Natural killer cell (primary cell): Measurements from ENCODE around the gene MARF1. TPM values are rescaled to one million over a fixed set of nuclear protein-coding genes. Genes with fewer than 3 reads are reported as not detected.
"Not testable (repeated sequence)": the region's sequence is repeated elsewhere in the genome, so short reads cannot be mapped to it uniquely, and the experiment has no call there.

ENCODE experiments used
- ATAC-seq, 3 donors: fragments of 150-1000 bp in 2 of 3; fragments of 200-7000 bp in 1 of 3; cut with Tn5 transposase; 1 replicate in 1 of 3; 2 replicates in 2 of 3; pipeline ENCODE4 v1.10.0; 2021; ENCODE audit warnings: mild to moderate bottlenecking in 2 of 3, moderate library complexity in 2 of 3
- DNase-seq, 2 donors: peaks; one replicate each; pipeline versions ENCODE4 v3.0.0 to v3.0.0-alpha.2; 2013 to 2021; ENCODE audit warnings: mixed read lengths in 1 of 2
- H3K27ac ChIP-seq: one replicate; pipeline ENCODE4 v1.5.1; 2013; ENCODE audit warnings: mild to moderate bottlenecking, low read length
- H3K27me3 ChIP-seq: one replicate; pipeline ENCODE4 v1.6.1; 2013; ENCODE audit warnings: low read length; ENCODE audit not compliant: control insufficient read depth, insufficient read depth
- H3K36me3 ChIP-seq: one replicate; pipeline ENCODE4 v1.6.1; 2013; ENCODE audit warnings: low read length; ENCODE audit not compliant: control insufficient read depth, insufficient read depth
- H3K4me1 ChIP-seq: one replicate; pipeline ENCODE4 v1.6.1; 2013; ENCODE audit warnings: low read length; ENCODE audit not compliant: control insufficient read depth, insufficient read depth
- H3K4me3 ChIP-seq: one replicate; pipeline ENCODE4 v1.5.1; 2013; ENCODE audit warnings: low read length
- H3K9me3 ChIP-seq: one replicate; pipeline ENCODE4 v1.6.1; 2013; ENCODE audit warnings: low read length; ENCODE audit not compliant: control insufficient read depth, insufficient read depth
- H3K27ac Mint-ChIP-seq, 2 donors: one replicate each; pipeline ENCODE4 v1.8.0; 2022; ENCODE audit warnings: mild to moderate bottlenecking in 2 of 2, mixed read lengths in 2 of 2, moderate library complexity in 1 of 2
- H3K27me3 Mint-ChIP-seq, 2 donors: one replicate each; pipeline ENCODE4 v1.8.0; 2022; ENCODE audit warnings: low read depth in 2 of 2, mixed read lengths in 2 of 2
- H3K36me3 Mint-ChIP-seq: one replicate; pipeline ENCODE4 v1.8.0; 2022; ENCODE audit warnings: mixed read lengths
- H3K4me1 Mint-ChIP-seq, 2 donors: one replicate each; pipeline ENCODE4 v1.8.0; 2022; ENCODE audit warnings: mixed read lengths in 2 of 2
- H3K4me3 Mint-ChIP-seq: one replicate; pipeline ENCODE4 v1.8.0; 2022; ENCODE audit warnings: mild to moderate bottlenecking, moderate library complexity, mixed read lengths
- H3K9me3 Mint-ChIP-seq, 2 donors: one replicate each; pipeline ENCODE4 v1.8.0; 2022; ENCODE audit warnings: mixed read lengths in 2 of 2
- WGBS: methylation state at CpG from one replicate; pipeline ENCODE4 v1.1.7; 2013; ENCODE audit warnings: missing lambda C conversion rate; ENCODE audit not compliant: insufficient coverage; 5-methylcytosine and 5-hydroxymethylcytosine counted together
- intact Hi-C: fragments of 100-400 bp; cut with micrococcal nuclease; formaldehyde crosslinking; loops from one replicate; pipeline ENCODE4 v1.14.2; 2022
- total RNA-seq, 4 donors: library from RNA; stranded (reverse); fragments of 120-200 nt in 1 of 4; gene quantifications; one replicate each; pipeline versions ENCODE4 v1.2.3 to v1.2.4, GENCODE V29; 2013 to 2022
- TF ChIP-seq, protein P1 (sequence below): fragments of 200-600 bp; IDR thresholded peaks from one replicate; pipeline ENCODE4 v1.8.0; 2022; ENCODE audit warnings: antibody characterized with exemption

MARF1 gene
- total RNA-seq, 3 donors from 2014 or later (not counting 1 experiment from before 2014, with no cell fraction given) = 127 to 149 (median 140) TPM

GRCh38 chr16:15677447-15677846 is 34.5 kb upstream of the MARF1 start:
- Mint-ChIP-seq H3K9me3 (no peaks in the 10 kb centered on the region), H3K27me3 (no peaks in the 10 kb centered on the region), H3K36me3 (peaks cover 7% of the 10 kb centered on the region), H3K4me3 (no peak overlapping the region), H3K27ac (peak overlapping the region in 1 of 2 donors; percentile 68), H3K4me1 (peaks cover 36 to 52% of the 10 kb centered on the region in 2 donors)
- Histone ChIP-seq H3K27ac (no peak overlapping the region), H3K9me3 (no peaks in the 10 kb centered on the region), H3K27me3 (no peaks in the 10 kb centered on the region), H3K36me3 (peaks cover 39% of the 10 kb centered on the region), H3K4me3 (no peak overlapping the region), H3K4me1 (peaks cover 23% of the 10 kb centered on the region)
- no peak for DNase-seq
- WGBS = 99% methylated on average over 5 of the region's 5 CpGs
- TF ChIP-seq, protein P1, sequence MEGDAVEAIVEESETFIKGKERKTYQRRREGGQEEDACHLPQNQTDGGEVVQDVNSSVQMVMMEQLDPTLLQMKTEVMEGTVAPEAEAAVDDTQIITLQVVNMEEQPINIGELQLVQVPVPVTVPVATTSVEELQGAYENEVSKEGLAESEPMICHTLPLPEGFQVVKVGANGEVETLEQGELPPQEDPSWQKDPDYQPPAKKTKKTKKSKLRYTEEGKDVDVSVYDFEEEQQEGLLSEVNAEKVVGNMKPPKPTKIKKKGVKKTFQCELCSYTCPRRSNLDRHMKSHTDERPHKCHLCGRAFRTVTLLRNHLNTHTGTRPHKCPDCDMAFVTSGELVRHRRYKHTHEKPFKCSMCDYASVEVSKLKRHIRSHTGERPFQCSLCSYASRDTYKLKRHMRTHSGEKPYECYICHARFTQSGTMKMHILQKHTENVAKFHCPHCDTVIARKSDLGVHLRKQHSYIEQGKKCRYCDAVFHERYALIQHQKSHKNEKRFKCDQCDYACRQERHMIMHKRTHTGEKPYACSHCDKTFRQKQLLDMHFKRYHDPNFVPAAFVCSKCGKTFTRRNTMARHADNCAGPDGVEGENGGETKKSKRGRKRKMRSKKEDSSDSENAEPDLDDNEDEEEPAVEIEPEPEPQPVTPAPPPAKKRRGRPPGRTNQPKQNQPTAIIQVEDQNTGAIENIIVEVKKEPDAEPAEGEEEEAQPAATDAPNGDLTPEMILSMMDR = no peak
- no peak for ATAC-seq
- intact Hi-C loops = no loop called here

GRCh38 chr16:15676506-15676905 is 33.6 kb upstream of the MARF1 start:
- TF ChIP-seq, protein P1 = no peak
- H3K9me3 Mint-ChIP-seq = no peaks in the 10 kb centered on the region
- Histone ChIP-seq H3K27ac (no peak overlapping the region), H3K4me3 (no peak overlapping the region), H3K36me3 (peaks cover 36% of the 10 kb centered on the region), H3K27me3 (no peaks in the 10 kb centered on the region), H3K9me3 (no peaks in the 10 kb centered on the region), H3K4me1 (peaks cover 31% of the 10 kb centered on the region)
- no peak for DNase-seq
- peaks cover 7% of the 10 kb centered on the region for H3K36me3 Mint-ChIP-seq
- peaks cover 44 to 59% of the 10 kb centered on the region in 2 donors for H3K4me1 Mint-ChIP-seq
- intact Hi-C loops = no loop called here
- 89% methylated on average over 10 of the region's 10 CpGs for WGBS
- H3K4me3 Mint-ChIP-seq = no peak overlapping the region
- peak overlapping the region; percentile 79 to 97 for H3K27ac Mint-ChIP-seq
- no peaks in the 10 kb centered on the region for H3K27me3 Mint-ChIP-seq
- ATAC-seq = no peak

GRCh38 chr16:15674571-15674970 is 31.6 kb upstream of the MARF1 start:
- no peak overlapping the region for H3K27ac ChIP-seq
- DNase-seq = no peak
- peaks cover 37% of the 10 kb centered on the region for H3K36me3 ChIP-seq
- TF ChIP-seq, protein P1 = no peak
- Mint-ChIP-seq H3K4me3 (peak overlapping the region; percentile 21), H3K36me3 (peaks cover 7% of the 10 kb centered on the region), H3K27me3 (no peaks in the 10 kb centered on the region), H3K9me3 (no peaks in the 10 kb centered on the region), H3K27ac (peak overlapping the region; percentile 95 to 97), H3K4me1 (peaks cover 46 to 52% of the 10 kb centered on the region in 2 donors)
- H3K27me3 ChIP-seq = no peaks in the 10 kb centered on the region
- no peaks in the 10 kb centered on the region for H3K9me3 ChIP-seq
- no peak for ATAC-seq
- intact Hi-C loops = no loop called here
- H3K4me3 ChIP-seq = no peak overlapping the region
- 98% methylated on average over 7 of the region's 7 CpGs for WGBS
- peaks cover 31% of the 10 kb centered on the region for H3K4me1 ChIP-seq

DNA sequence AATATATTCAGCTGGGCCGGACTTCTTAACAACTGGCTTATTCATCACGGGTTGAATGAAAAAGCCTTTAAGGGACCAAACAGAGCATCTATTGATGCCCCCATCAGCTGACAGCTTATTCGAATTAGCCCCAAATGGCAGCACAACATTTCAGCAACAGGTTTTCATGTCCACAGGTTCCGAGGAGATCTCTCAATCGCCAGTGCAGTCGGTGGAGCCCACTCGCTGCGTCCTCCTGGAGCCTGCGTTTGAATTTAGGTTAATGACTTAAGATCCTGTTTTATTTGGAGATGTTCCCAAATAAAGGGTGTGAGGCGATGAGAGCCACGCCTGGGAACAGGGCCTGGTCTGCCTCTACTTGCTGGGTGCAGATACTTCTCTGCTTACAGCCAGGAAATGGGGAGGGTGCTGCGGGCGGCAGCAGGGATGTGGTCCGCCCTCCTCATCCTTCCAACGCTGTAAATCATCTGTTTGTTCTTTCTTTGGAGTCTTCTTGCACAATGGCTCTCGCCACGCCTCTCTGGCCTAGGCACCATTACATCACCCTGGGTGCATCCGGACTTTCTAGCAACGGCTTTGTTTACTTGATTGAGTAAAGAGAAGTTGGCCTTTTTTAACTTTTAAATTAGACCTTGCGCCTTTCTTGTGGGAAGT is 29.7 kb upstream of the MARF1 start:
- H3K4me3 ChIP-seq = peak overlapping the region; percentile 10
- H3K4me1 ChIP-seq = peaks cover 31% of the 10 kb centered on the region
- TF ChIP-seq, protein P1 = no peak
- H3K9me3 Mint-ChIP-seq = no peaks in the 10 kb centered on the region
- H3K9me3 ChIP-seq = no peaks in the 10 kb centered on the region
- intact Hi-C loops = no loop called here
- H3K36me3 Mint-ChIP-seq = no peaks in the 10 kb centered on the region
- H3K27ac ChIP-seq = peak overlapping the region; percentile 96
- no peaks in the 10 kb centered on the region for H3K27me3 ChIP-seq
- 25% methylated on average over 20 of the region's 20 CpGs for WGBS
- peak; percentile 62 to 91 for DNase-seq
- peak; percentile 88 to 90 (median 88) for ATAC-seq
- peaks cover 46 to 48% of the 10 kb centered on the region in 2 donors for H3K4me1 Mint-ChIP-seq
- H3K27me3 Mint-ChIP-seq = no peaks in the 10 kb centered on the region
- H3K36me3 ChIP-seq = peaks cover 32% of the 10 kb centered on the region
- H3K27ac Mint-ChIP-seq = peak overlapping the region; percentile 95 to 97
- peak overlapping the region; percentile 74 for H3K4me3 Mint-ChIP-seq

DNA sequence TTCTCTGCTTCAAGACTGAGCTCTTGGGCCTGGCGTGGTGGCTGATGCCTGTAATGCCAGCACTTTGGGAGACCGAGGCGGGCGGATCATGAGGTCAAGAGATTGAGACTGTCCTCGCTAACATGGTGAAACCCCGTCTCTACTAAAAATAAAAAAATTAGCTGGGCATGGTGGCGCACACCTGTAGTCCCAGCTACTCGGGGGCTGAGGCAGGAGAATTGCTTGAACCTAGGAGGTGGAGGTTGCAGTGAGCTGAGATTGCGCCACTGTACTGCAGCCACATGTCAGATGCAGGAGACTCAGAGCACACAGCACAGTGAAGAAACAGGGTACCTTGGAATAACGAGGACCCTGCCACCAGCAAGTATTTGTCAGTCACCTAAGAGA is 29.2 kb upstream of the MARF1 start:
- Mint-ChIP-seq H3K4me1 (peaks cover 46 to 47% of the 10 kb centered on the region in 2 donors), H3K27ac (peak overlapping the region; percentile 95 to 97)
- H3K36me3 Mint-ChIP-seq, H3K9me3 ChIP-seq, ATAC-seq, H3K27me3 Mint-ChIP-seq, H3K4me3 Mint-ChIP-seq, H3K4me3 ChIP-seq, H3K9me3 Mint-ChIP-seq, DNase-seq, H3K27me3 ChIP-seq, intact Hi-C loops: not testable (repeated sequence)
- Histone ChIP-seq H3K4me1 (peaks cover 31% of the 10 kb centered on the region), H3K36me3 (peaks cover 32% of the 10 kb centered on the region), H3K27ac (peak overlapping the region; percentile 96)
- WGBS = 91% methylated on average over 10 of the region's 10 CpGs
